ENCODE measurements around the gene TRIP6. TPM values are rescaled to one million over a fixed set of nuclear protein-coding genes. Genes with fewer than 3 reads are reported as not detected.

TRIP6 gene
- total and polyA plus RNA-seq, 2 experiments from 2014 or later = 57.5 to 70.3 TPM

DNA sequence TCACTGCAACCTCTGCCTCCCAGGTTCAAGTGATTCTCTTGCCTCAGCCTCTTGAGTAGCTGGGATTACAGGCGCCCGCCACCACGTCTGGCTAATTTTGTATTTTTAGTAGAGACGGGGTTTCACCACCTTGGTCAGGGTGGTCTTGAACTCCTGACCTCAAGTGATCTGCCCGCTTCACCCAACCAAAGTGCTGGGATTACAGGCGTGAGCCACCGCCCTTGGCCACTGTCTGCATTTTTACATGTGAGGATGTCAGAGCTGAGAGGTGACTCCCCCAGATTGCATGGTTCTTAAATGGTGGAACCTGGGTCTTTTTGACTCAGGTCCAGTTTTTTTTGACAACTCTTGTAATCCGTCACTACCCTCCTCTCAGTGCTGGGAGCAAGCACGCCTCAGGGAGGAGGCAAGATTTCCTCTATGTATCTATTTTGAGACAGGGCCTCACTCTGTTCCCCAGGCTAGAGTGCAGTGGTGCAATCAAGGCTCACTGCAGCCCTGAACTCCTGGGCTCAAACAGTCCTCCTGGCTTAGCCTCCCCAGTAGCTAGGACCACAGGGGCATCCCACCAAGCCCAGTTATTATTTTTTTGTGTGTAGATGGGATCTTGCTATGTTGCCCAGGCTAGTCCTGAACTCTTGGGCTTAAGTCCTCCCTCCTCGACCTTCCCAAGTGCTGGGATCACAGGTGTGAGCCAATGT is 6.6 kb downstream of the TRIP6 start:
- Histone ChIP-seq H3K27ac (peak overlapping the region; percentile 97), H3K27me3 (no peaks in the 10 kb centered on the region), H4K20me1 (ENCODE audit: insufficient read depth, poor library complexity, severe bottlenecking) (peaks cover 30% of the 10 kb centered on the region), H3K4me3 (peak overlapping the region; percentile 16), H3K9me3 (ENCODE audit: low read depth) (no peaks in the 10 kb centered on the region), H3K4me2 (peak overlapping the region; percentile 77), H3K36me3 (replicated peaks; ENCODE audit: insufficient read depth, low read depth) (no peaks in the 10 kb centered on the region), H2AFZ (peak overlapping the region; percentile 47), H3K4me1 (ENCODE audit: insufficient read depth) (peaks cover 33% of the 10 kb centered on the region), H3K9me2 (replicated peaks; ENCODE audit: insufficient read depth) (no peaks in the 10 kb centered on the region), H3K79me2 (peaks cover 48% of the 10 kb centered on the region)
- WGBS (ENCODE audit: low lambda C conversion rate, missing lambda C conversion rate) = over 99% methylated on average over 10 of the region's 10 CpGs
- TF ChIP-seq EZH2phosphoT487 (IDR thresholded peaks at IDR 0.05; ENCODE audit: low read depth, severe bottlenecking, unreplicated experiment) = no peak
- TF ChIP-seq, protein P1, sequence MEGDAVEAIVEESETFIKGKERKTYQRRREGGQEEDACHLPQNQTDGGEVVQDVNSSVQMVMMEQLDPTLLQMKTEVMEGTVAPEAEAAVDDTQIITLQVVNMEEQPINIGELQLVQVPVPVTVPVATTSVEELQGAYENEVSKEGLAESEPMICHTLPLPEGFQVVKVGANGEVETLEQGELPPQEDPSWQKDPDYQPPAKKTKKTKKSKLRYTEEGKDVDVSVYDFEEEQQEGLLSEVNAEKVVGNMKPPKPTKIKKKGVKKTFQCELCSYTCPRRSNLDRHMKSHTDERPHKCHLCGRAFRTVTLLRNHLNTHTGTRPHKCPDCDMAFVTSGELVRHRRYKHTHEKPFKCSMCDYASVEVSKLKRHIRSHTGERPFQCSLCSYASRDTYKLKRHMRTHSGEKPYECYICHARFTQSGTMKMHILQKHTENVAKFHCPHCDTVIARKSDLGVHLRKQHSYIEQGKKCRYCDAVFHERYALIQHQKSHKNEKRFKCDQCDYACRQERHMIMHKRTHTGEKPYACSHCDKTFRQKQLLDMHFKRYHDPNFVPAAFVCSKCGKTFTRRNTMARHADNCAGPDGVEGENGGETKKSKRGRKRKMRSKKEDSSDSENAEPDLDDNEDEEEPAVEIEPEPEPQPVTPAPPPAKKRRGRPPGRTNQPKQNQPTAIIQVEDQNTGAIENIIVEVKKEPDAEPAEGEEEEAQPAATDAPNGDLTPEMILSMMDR (IDR thresholded peaks at IDR 0.05; ENCODE audit: poor library complexity) = no peak
- TF ChIP-seq EZH2 (IDR thresholded peaks at IDR 0.05; ENCODE audit: borderline replicate concordance) = no peak
- DNase-seq (ENCODE audit: low spot score) = no peak

DNA sequence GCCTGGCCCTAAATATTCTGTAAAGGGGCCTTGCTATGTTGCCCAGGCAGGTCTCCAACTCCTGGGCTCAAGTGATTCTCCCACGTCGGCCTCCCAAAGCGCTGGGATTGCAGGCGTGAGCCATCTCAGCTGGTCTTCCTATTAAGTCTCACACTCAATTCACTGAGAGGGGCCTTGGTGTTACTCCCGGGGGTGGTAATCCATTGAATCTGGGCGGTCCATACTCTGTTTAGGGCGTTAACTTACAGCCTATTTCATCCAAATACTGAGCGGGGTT is 7.1 kb downstream of the TRIP6 start:
- Histone ChIP-seq H3K27me3 (no peaks in the 10 kb centered on the region), H3K9me3 (ENCODE audit: low read depth) (no peaks in the 10 kb centered on the region), H4K20me1 (ENCODE audit: insufficient read depth, poor library complexity, severe bottlenecking) (peaks cover 35% of the 10 kb centered on the region), H3K79me2 (peaks cover 48% of the 10 kb centered on the region), H3K27ac (peak overlapping the region; percentile 97), H3K9me2 (replicated peaks; ENCODE audit: insufficient read depth) (no peaks in the 10 kb centered on the region), H3K4me1 (ENCODE audit: insufficient read depth) (peaks cover 31% of the 10 kb centered on the region), H2AFZ (peak overlapping the region; percentile 47), H3K4me3 (peak overlapping the region; percentile 16), H3K4me2 (peak overlapping the region; percentile 77), H3K36me3 (replicated peaks; ENCODE audit: insufficient read depth, low read depth) (no peaks in the 10 kb centered on the region)
- no peak for TF ChIP-seq EZH2 (IDR thresholded peaks at IDR 0.05; ENCODE audit: borderline replicate concordance)
- DNase-seq (ENCODE audit: low spot score) = no peak
- WGBS (ENCODE audit: low lambda C conversion rate, missing lambda C conversion rate) = 68% methylated on average over 8 of the region's 8 CpGs

DNA sequence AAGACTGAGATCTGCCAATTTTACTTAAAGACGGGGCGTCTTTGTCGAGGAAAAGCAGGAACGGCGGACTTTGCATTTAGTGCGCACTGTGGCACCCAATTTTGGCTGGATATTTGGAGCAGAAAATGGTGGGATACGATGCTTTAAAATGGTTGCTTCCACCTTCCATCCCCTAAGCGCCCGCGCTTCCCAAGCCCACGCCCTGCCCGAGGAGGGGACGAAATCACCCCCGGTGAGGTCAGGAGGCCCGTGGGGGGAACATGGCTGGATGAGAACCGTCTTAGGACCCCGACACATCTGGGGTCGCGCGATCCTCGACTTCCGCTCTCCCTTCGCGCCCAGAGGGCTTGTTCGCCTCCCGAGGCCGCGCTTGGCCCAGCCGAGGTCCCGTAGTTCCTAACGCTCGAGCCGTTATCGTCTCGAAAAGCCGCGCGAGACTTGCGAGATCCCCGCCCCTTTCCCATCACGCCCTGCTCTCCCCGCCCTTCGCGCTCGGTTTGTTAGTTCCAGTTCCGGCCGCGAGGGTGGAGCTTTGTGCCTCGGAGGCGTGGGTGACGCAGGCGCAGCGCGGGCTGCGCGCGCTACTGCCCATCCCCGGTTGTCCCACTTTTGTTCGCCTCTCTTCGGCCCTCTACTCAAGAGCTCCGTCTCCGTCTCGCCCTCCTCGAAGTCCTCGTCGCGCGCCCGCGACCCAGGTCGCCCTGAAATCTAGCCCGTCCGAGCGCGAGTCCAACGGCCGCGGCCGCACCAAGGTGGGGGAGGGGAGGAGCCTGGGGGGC is 7.6 kb downstream of the TRIP6 start, which contains the start of gene SRRT:
TSS of gene SRRT (plus strand) at position 527 of the 779 bp plus-strand sequence. CDS start 488 bp downstream, outside the sequence.
- Histone ChIP-seq H3K27me3 (no peaks in the 10 kb centered on the region), H2AFZ (peak within 1 kb of the TSS; percentile 54), H3K27ac (peak within 1 kb of the TSS; percentile 97), H3K4me2 (peak within 1 kb of the TSS; percentile 96), H3K4me3 (peak within 1 kb of the TSS; percentile 80), H3K36me3 (replicated peaks; ENCODE audit: insufficient read depth, low read depth) (no peaks in the 10 kb centered on the region), H3K9me2 (replicated peaks; ENCODE audit: insufficient read depth) (no peaks in the 10 kb centered on the region), H3K79me2 (peaks cover 52% of the 10 kb centered on the region), H4K20me1 (ENCODE audit: insufficient read depth, poor library complexity, severe bottlenecking) (peaks cover 40% of the 10 kb centered on the region), H3K9me3 (ENCODE audit: low read depth) (no peaks in the 10 kb centered on the region), H3K4me1 (ENCODE audit: insufficient read depth) (peaks cover 31% of the 10 kb centered on the region)
- 3% methylated on average over 79 of the region's 79 CpGs for WGBS (ENCODE audit: low lambda C conversion rate, missing lambda C conversion rate)
- TF ChIP-seq, protein P1 (IDR thresholded peaks at IDR 0.05; ENCODE audit: poor library complexity) = no peak
- TF ChIP-seq EZH2phosphoT487 (IDR thresholded peaks at IDR 0.05; ENCODE audit: low read depth, severe bottlenecking, unreplicated experiment) (no peak), EZH2 (IDR thresholded peaks at IDR 0.05; ENCODE audit: borderline replicate concordance) (no peak)
- DNase-seq (ENCODE audit: low spot score) = peak; percentile 99

DNA sequence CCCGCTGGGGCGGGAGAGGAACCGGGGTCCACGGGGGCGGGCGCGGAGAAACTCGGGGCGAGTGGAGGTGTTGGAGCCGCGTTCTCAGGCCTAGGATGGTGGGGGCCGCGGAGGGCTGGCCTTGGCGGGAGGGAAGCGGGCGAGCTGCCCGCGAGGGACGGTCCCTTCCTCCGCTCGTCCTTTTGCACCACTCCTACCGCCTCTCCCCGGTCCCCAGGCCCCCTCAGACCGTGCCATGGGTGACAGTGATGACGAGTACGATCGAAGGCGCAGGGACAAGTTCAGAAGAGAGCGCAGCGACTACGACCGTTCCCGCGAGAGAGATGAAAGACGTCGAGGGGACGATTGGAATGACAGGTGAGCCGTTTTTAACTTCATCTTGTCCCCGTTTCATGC is 8.2 kb downstream of the TRIP6 start:
- H3K9me3 ChIP-seq (ENCODE audit: low read depth) = no peaks in the 10 kb centered on the region
- H3K36me3 ChIP-seq (replicated peaks; ENCODE audit: insufficient read depth, low read depth) = no peaks in the 10 kb centered on the region
- peak overlapping the region; percentile 80 for H3K4me3 ChIP-seq
- DNase-seq (ENCODE audit: low spot score) = peak; percentile 60
- no peaks in the 10 kb centered on the region for H3K27me3 ChIP-seq
- TF ChIP-seq, protein P1 (IDR thresholded peaks at IDR 0.05; ENCODE audit: poor library complexity) = no peak
- TF ChIP-seq EZH2 (IDR thresholded peaks at IDR 0.05; ENCODE audit: borderline replicate concordance) (no peak), EZH2phosphoT487 (IDR thresholded peaks at IDR 0.05; ENCODE audit: low read depth, severe bottlenecking, unreplicated experiment) (no peak)
- H4K20me1 ChIP-seq (ENCODE audit: insufficient read depth, poor library complexity, severe bottlenecking) = peaks cover 46% of the 10 kb centered on the region
- peaks cover 31% of the 10 kb centered on the region for H3K4me1 ChIP-seq (ENCODE audit: insufficient read depth)
- peak overlapping the region; percentile 96 for H3K4me2 ChIP-seq
- H3K9me2 ChIP-seq (replicated peaks; ENCODE audit: insufficient read depth) = no peaks in the 10 kb centered on the region
- peaks cover 54% of the 10 kb centered on the region for H3K79me2 ChIP-seq
- under 1% methylated on average over 17 of the region's 39 CpGs for WGBS (ENCODE audit: low lambda C conversion rate, missing lambda C conversion rate)
- H3K27ac ChIP-seq = peak overlapping the region; percentile 97
- H2AFZ ChIP-seq = peak overlapping the region; percentile 54
